ENCODE measurements around the gene COMMD1.

- TF ChIP-seq POLR2AphosphoS5 (IDR thresholded peaks at IDR 0.05; ENCODE audit: low read depth, low read length) (no peak), POLR2A (IDR thresholded peaks at IDR 0.05; ENCODE audit: low read depth, low read length) (no peak), TAF1 (IDR thresholded peaks at IDR 0.05; ENCODE audit: borderline replicate concordance, low read depth, low read length) (no peak)
These were observed 197.0 kb downstream of the COMMD1 start for GRCh38 chr2:62102402-62102920.

Measured in GM12892 (cell line).